ENCODE results near the gene SLC2A5. TPM values are rescaled to one million over a fixed set of nuclear protein-coding genes. Genes with fewer than 3 reads are reported as not detected.
"Not testable (repeated sequence)": the region's sequence is repeated elsewhere in the genome, so short reads cannot be mapped to it uniquely, and the experiment has no call there.

Gene SLC2A5
- total and polyA plus RNA-seq, 9 of the 15 experiments (the other 6 are each of a cell fraction or from before 2014, with no cell fraction given) = 0.08 TPM; not detected in 8

DNA sequence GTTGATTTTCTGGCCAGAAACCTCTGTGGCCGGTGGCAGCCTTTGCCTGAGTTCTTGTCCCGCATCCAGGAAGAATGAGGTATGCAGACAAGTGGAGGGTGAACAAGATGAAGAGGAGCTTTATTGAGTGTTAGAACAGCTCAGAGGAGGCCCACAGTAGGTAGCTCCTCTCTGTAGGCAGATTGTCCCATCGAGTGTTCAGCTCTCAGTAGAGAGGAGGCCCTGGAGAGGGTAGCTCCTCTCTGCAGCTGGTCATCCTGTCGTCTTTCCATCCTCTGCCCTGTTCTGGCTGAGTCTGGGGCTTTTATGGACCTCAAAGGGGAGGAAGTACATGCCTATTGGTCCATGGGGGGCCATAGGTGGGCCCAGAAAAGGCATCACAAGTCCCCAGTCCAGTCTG, 38.4 kb downstream of the SLC2A5 start:
- in situ Hi-C loops (cut with MboI); H3K4me2 ChIP-seq (ENCODE audit: insufficient read depth, low read length); H3K36me3 ChIP-seq (ENCODE audit: control insufficient read depth, insufficient read depth, low read length); H2AFZ ChIP-seq (ENCODE audit: low read depth, low read length); DNase-seq (ENCODE audit: extremely low read depth in 1 of 4, low spot score in 3 of 4); H3K4me3 ChIP-seq; intact Hi-C loops (cut with micrococcal nuclease); H3K9me1 ChIP-seq (ENCODE audit: control insufficient read depth, insufficient read depth, low read length); H4K20me1 ChIP-seq (replicated peaks; ENCODE audit: control insufficient read depth, insufficient read depth, low read length); ATAC-seq; BruUV-seq (replicated peaks); H3K79me2 ChIP-seq (ENCODE audit: control insufficient read depth, insufficient read depth, low read length); FAIRE-seq; H3K9ac ChIP-seq (ENCODE audit: insufficient read depth in 1 of 2, low read depth in 2 of 2, low read length in 2 of 2); H3K27ac ChIP-seq (ENCODE audit: extremely low read depth, low read depth, low read length); H3K9me3 ChIP-seq (replicated peaks; ENCODE audit: control insufficient read depth, insufficient read depth, low read depth, low read length); CTCF ChIA-PET (ENCODE audit: low intra/inter-chr PET ratio); H3K4me1 ChIP-seq (replicated peaks in 1 of 2; ENCODE audit: control insufficient read depth in 2 of 2, insufficient read depth in 2 of 2, low read length in 2 of 2): not testable (repeated sequence)
- POLR2A ChIA-PET = interaction anchor here (1.0 kb wide), 1 partner anchor 67 kb away, joined by 4 read pairs; no protein-coding TSS in a partner anchor
- peaks cover 6 to 15% of the 10 kb centered on the region in 2 experiments; a peak in 4 of 5 replicates for H3K27me3 ChIP-seq (ENCODE audit: control insufficient read depth in 2 of 2, insufficient read depth in 2 of 2, low read length in 2 of 2)
- 3% methylated on average over 4 of the region's 4 CpGs for WGBS (ENCODE audit: insufficient coverage, low coverage, missing lambda C conversion rate)
- TF ChIP-seq CBX3 (IDR thresholded peaks at IDR 0.05; ENCODE audit: borderline replicate concordance in 1 of 2, low read length in 2 of 2) = peak in 1 of 2 experiments; percentile 46; a peak in 1 of 3 replicates
- TF ChIP-seq TRIM28 (IDR thresholded peaks at IDR 0.05) = peak; percentile 60; the same call in 1 of the 2 replicates
- TF ChIP-seq CBX5 (IDR thresholded peaks at IDR 0.05; ENCODE audit: borderline replicate concordance, low read depth) = peak; percentile 61; the same call in 1 of the 2 replicates
- TF ChIP-seq, protein P1, sequence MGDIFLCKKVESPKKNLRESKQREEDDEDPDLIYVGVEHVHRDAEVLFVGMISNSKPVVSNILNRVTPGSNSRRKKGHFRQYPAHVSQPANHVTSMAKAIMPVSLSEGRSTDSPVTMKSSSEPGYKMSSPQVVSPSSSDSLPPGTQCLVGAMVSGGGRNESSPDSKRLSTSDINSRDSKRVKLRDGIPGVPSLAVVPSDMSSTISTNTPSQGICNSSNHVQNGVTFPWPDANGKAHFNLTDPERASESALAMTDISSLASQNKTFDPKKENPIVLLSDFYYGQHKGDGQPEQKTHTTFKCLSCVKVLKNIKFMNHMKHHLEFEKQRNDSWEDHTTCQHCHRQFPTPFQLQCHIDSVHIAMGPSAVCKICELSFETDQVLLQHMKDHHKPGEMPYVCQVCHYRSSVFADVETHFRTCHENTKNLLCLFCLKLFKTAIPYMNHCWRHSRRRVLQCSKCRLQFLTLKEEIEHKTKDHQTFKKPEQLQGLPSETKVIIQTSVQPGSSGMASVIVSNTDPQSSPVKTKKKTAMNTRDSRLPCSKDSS (IDR thresholded peaks at IDR 0.05; ENCODE audit: low read depth, partially characterized antibody) = peak; percentile 80
